KG1 (cell line): ENCODE data around the gene CCM2L.

Source experiments
- DNase-seq: peaks from one replicate; lab custom pipeline; 2025; lab: John Stamatoyannopoulos, UW

Gene CCM2L

GRCh38 chr20:31996996-31997395 is 13.2 kb upstream of the CCM2L start:
- DNase-seq, result no peak

DNA sequence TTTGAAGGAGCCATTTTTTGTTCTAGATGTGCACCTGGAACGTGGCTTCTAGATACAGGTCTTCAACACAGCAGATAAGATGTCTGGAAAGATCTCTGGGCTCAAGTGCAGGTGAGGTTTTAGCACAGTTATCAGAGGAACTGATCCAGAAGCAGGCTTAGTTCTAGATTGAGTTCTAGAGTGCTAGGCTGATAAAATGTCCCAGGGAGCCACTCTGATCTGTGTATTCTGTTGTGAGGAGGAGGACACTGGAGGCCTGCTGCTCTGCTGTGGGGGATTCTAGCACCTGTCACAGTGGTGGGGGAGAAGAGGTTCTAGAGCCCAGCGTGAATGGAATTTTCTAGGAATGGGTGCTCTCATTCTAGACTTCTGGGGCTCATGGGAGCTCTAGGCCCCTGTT is 12.0 kb upstream of the CCM2L start:
- DNase-seq, result no peak

DNA sequence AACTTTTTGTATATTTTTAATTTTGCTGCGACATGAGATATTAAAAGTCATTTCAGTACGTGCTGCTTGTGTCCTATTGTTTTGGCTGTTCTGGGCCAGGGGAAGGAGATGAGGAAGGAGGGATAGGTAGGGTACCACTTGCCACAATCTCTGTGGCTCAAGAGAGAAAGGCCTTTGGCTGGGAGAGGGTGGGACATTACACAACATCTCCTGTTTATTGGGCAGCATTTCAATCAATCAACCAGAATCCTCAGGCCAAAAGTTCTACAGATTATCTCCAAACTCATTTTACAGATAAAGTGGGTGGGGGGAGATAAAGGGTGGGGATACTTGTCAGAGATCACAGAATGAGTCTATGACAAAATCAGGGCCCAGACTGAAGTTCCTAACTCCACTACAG is 6.9 kb upstream of the CCM2L start:
- DNase-seq, result no peak

GRCh38 chr20:32004963-32005362 is 5.3 kb upstream of the CCM2L start:
- no peak for DNase-seq

- DNase-seq, result no peak
Measured at GRCh38 chr20:32006053-32006452, 4.2 kb upstream of the CCM2L start.

- no peak for DNase-seq
Measured at GRCh38 chr20:32006841-32007786, 3.1 kb upstream of the CCM2L start.

GRCh38 chr20:32007787-32008616 is 2.2 kb upstream of the CCM2L start:
- no peak for DNase-seq

- no peak for DNase-seq
Measured at GRCh38 chr20:32009564-32009963, 674 bp upstream of the CCM2L start.

DNA sequence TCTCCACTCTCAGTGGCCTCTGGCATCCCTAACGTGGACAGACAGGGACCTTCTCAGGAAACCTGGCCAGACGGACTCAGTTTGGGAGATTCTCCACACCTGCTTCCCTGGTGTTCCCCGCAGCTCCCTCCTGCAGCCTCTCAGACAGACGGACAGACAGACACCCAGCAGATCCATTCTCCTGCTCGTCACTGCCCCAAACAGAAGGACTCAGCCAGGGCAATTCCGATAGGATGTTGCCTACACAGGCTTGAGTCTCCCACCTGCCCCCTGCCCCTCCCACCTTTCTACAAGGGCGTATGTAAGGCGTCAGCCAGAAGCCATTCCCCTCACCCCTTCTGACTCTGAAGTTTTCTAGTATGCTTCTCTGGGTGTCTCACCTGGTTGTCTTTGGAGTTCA is 428 bp downstream of the CCM2L start:
- DNase-seq, result no peak

DNA sequence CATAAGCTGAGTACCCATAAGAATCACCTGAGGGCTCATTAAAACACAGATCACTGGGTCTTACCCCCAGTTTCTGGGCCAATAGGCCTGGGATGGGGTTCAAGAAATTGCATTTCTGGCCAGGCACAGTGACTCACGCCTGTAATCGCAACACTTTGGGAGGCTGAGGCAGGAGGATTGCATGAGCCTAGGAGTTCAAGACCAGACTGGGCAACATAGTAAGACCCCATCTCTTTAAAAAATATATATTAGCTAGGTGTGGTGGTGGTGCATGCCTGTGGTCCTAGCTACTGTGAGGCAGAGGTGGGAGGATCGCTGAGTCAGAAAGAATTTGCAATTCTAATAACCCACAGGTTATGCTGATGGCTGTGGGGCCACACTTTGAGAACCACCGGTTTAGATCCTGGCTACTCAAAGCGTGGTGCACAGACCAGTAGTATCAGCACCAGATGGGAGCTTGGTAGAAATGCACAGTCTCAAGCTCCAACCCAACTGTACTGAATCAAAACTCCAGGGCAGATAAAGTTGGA is 2.0 kb downstream of the CCM2L start:
- DNase-seq, result no peak

GRCh38 chr20:32013326-32013725 is 3.1 kb downstream of the CCM2L start:
- no peak for DNase-seq

DNA sequence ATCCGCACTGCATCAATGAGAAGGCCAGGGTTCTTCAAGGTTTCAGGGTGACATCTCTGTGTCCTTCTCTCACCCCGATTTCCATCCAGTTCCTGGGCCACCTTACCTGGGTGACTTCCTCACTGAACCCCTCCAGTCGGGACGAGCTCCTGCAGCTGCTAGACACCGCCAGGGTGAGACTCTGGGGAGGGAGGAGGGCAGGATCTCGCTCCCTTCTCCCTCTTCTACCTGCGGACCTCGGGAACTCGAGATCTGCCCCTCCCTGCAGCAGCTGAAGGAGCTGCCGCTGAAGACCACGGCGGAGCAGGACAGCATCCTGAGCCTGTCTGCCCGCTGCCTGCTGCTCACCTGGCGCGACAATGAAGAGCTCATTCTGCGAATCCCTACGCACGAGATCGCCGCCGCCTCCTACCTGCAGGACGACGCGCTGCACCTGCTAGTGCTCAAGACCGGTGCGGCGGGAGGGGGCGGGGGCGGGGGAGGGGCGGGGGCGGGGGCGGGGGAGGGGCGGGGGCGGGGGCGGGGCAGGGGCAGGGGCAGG is 7.5 kb downstream of the CCM2L start:
- no peak for DNase-seq

DNA sequence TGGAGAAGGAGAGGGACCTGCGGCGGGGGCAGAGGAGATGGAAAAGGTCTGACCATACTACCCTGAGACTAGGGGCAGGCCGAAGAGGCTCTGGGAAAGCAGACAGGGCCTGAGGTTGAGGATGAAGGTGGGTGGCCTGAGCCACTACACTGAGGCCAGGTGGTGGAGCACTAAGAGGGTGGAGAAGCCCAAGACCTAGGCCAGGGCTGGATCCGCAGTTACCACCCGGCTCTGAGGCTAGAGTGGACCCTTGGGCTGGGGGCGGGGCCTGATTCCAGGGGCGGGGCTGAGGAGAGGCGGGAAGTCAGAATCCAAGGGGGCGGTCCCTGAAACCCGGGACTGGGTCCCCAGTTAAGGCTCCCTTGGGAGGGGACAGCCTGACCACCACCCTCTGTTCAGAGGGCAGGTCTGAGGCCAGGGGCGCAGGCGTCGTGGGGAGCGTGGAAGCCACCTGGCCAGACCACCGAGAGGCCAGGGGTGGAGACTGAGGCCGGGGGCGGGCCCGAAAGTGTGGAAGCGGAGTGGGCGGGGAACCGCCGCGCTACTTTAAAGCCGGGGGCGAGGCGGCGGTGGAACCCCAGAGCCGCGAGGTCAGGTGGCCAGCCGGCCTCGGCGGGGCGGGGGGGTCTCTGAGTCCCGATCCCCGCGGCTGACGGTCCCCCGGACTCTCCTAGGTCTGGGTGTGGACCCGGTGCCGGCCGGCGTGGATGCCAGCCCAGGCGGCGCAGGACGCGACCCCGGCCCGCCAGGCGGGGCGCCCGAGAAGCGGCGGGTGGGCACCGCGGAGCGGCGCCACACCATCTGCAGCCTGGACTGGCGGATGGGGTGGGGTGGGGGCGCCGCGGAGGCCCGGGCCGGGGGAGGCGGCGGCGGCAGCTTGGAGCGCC is 8.3 kb downstream of the CCM2L start:
- DNase-seq, result no peak

- DNase-seq, result no peak
Measured at GRCh38 chr20:32019156-32019510, 8.9 kb downstream of the CCM2L start.

DNA sequence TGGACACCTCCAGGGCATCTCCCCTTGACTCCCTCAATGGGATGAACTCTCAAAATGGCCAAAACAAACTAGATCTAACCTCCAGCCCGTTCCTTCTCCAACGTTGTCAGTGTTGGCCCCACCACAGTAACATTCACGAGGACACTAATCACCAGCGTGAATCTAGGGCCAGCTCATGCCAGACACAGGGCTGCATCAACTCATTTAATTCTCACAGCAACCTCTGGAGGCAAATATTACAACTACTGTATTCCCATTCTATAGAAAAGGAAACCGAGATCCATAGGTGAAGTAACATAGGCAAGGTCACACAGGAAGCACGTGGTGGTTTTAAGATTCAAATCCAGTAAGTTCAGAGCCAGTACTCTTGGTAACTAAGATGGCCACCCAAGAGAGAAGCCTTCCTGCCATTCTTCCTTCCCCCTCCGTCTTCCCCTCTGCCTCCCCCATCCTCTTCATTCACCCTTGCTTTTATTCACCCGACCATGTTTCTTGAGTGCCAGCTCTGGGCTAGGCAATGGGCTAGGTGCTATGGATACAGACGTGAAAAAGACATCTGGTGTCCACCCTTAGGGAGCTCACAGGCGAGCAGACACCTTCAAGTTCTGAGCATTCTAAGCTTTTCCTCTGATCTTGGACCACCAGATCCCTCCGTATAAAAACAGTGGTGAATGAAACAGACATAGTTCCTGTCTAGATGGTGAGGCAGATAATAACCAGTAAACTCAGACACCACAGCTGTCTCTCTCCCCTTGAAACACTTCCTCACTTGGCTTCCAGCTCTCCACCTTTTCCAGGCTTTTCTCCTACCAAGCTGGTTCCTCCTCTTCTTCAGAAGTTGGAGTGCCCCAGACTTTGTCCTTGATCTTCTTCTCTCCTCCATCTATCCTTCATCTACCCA is 9.6 kb downstream of the CCM2L start:
- DNase-seq, result no peak

- DNase-seq, result no peak
Measured at GRCh38 chr20:32021091-32021490, 10.9 kb downstream of the CCM2L start.

GRCh38 chr20:32024683-32025295 is 14.6 kb downstream of the CCM2L start:
- DNase-seq, result no peak

- DNase-seq, result no peak
Measured at GRCh38 chr20:32027643-32028042, 17.4 kb downstream of the CCM2L start.

DNA sequence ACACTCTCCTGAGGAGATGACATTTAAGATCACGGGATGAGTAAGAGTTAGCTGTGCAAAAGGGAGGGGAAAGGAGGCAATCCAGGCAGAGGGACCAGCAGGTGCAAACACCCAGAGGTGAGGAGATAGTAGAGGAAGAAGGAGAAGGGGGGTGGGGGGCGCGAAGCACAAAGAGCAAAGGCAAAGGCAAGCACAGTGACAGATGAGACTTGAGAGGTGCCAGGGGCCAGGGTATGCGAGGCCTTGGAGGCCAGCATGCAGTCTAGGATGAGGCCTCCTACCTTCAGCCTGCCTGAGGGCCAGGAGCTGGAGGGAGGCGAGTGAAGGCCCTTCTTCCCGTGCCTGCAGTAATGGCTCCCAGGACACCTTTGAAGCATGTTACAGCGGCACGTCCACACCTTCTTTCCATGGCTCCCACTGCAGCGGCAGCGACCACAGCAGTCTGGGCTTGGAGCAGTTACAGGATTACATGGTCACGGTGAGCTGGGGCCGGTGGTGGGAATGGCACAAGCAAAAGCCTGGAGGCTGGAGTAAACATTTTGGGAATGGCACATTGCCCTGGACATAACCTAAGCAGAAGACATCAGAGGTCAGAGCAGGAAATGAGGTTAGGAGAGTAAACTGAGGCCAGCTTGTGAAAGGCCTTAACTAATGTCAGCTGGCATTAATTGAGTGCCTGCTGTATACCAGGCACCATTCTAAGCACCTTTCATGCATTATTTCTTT is 18.6 kb downstream of the CCM2L start:
- no peak for DNase-seq
